Stimulated activated CD4-positive, alpha-beta T cell treated with anti-CD3 and anti-CD28 coated beads, Interleukin-1b, Interleukin-23, amount 100 ng/mL, for 48 hours (primary cell): ENCODE data around the gene AIPL1.

Source experiments
- DNase-seq: peaks from one replicate; pipeline ENCODE4 v3.0.0-alpha.2; 2020

Gene AIPL1

GRCh38 chr17:6448473-6448872 is 13.6 kb upstream of the AIPL1 start:
- DNase-seq = no peak

DNA sequence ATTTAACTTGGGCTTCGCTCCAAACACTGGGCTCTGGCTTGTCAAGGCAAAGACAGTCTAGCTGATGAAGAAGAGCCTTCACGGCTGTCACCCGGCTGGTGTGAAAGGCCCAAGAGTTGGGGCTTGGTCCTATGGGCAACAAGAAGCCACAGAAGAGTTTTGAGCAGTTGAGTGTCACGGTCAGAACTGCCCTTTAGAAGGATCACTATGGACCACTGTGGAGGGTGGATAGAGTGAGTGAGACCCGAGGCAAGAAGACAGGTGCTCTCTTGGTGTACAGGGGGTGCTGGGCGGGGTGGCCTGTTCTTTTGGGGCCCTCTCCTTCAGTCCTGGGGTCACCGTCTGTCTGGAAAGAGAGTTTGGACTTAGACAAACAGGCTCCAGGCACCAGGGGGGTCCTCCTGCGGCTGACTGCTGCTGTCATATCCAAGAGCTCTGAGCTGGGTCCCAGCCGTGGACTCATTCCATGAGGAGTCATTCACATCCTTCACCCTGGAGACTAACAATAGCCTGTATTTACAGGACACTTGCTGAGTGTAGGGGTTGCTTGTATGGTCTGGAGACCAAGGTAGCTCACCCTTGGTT is 11.7 kb upstream of the AIPL1 start:
- no peak for DNase-seq

- no peak for DNase-seq
Observed at GRCh38 chr17:6444571-6445335, 9.8 kb upstream of the AIPL1 start.

DNA sequence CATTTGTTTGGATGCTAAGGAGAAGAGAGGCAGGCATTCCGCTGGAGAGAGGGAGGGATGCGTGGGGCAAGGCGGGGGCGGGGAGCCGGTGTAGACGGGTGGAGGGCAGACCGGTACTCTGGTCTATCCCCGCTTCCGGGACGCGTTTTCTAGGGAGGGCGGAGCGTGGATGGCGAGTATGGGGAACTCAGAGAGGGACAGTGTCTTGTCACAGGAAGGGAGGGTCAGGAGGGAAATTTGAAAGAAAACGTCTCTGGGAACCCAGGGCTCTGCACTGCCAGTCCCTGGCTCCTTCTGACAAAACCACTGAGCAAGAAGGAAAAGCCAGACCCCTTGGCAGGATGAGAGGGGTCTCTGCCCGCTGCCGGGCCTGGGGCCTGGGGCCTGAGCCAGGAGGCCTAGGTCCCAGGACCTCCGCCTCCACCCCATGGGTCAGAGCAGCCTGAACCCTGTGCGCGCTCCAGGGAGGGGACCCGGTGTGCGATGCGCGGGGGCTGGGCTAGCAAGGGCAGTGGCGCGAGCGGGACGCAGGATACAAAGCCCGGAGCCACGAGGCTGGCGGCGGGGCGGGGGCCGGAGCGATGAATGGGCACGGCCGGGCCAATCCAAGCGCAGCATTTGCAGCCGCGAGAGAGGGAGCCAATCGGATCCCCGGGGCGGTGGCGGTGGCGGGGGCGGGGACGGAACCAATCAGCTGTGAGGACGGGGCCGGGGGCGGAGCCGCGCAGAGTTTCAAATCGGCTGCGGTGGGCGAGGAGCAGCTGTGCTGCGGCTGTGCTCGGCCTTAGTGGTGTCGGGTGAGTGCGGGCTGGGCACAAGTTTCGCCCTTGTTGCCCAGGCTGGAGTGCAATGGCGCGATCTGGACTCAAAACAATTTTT is 9.0 kb upstream of the AIPL1 start, which contains the start of gene PIMREG:
PIMREG (plus strand) TSS at position 764 of the 879 bp plus-strand sequence. CDS start 656 bp downstream, outside the sequence.
- DNase-seq = peak; percentile 95

DNA sequence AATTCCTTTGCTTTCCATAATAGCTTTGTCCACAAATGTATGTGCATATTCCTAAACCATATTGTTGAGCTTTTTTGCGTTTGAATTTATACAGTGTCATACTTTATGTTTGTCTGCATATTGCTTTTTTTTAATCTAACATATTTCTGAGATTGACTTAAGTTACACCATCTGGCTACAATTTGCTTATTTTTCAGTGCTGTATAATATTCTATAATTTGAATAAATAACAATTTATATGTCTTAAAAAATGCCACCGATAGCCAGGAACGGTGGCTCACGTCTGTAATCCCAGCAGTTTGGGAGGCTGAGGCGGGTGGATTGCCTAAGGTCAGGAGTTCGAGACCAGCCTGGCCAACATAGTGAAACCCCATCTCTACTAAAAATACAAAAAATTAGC is 7.9 kb upstream of the AIPL1 start:
- DNase-seq = no peak

GRCh38 chr17:6439951-6440350 is 5.0 kb upstream of the AIPL1 start:
- DNase-seq = no peak

GRCh38 chr17:6437956-6438355 is 3.0 kb upstream of the AIPL1 start:
- DNase-seq = no peak

DNA sequence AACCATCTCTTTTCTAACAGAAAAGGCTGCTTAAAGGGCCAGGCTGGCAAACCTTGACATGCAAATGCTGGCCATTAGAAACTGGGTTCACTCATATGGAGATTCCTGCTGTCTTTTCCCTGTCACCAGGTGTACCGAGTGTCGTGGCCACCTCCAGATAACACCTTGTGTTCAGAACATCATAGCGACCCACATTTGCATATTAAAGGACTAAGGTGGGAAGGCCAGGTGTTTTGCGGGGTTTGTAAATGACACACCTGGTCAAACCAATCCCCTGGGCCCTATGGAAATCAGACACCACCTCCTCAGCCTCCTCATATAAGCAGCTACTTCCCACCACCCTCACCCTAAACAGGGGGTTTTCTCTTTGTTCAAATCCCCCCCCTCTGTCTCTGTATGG is 2.5 kb upstream of the AIPL1 start:
- no peak for DNase-seq

DNA sequence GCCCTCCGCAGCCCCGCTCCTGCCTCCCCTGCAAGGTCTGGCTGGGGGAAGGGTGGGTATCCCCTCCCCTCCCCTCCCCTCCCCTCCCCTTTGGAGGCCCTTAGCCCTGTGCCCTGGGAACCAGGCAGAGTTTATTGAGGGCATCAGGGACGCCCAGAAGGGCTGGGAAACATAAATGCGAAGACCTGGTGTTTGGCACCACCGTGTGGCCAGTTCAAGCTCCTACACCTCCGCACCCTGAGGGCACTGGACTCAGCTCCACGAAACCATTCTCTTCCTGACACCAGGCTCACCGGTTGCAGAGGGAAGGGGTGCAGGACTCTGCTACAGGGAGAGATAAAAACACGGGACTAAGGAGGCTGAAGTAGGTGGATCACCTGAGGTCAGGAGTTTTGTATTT is 1.0 kb upstream of the AIPL1 start:
- peak; percentile 59 for DNase-seq

DNA sequence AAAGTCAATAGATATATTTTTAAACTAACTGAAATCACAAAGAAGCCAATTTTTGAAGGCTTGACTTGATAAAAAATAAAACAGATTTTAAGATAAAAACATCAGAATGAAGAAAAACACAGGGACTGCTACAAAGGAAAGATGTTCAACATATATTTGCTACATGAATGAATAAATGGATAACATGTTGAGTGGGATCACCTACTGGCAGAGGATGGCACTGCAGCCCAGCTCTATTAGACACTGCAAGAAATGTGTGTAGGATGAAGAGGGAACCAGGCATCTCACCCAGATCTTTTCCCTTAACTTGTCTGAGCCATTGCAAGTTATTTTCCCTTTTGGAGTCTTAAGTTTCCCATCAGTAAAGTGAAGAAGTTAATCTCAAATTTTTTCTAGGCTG is 4.2 kb downstream of the AIPL1 start:
- peak; percentile 14 for DNase-seq

DNA sequence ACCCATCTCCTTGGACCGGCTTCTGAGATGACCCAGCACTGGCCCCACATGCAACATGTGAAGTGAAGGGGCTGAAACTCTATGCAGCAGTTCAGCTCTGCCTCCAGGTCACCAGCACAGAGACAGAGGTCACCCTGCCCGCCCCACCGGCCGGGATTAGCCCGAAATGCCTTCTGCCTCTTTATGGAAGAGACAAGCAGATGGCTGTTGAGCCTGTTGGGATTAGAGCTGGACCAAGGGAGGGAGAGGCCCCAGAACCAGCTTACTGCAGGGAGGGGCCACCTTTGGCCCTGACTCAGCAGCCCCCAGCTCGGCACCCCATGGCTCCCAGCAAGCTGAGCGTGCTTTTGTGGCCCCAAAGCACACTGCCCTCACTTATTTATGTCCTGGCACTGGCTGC is 5.7 kb downstream of the AIPL1 start:
- DNase-seq = no peak

GRCh38 chr17:6428207-6428965 is 6.5 kb downstream of the AIPL1 start:
- no peak for DNase-seq

DNA sequence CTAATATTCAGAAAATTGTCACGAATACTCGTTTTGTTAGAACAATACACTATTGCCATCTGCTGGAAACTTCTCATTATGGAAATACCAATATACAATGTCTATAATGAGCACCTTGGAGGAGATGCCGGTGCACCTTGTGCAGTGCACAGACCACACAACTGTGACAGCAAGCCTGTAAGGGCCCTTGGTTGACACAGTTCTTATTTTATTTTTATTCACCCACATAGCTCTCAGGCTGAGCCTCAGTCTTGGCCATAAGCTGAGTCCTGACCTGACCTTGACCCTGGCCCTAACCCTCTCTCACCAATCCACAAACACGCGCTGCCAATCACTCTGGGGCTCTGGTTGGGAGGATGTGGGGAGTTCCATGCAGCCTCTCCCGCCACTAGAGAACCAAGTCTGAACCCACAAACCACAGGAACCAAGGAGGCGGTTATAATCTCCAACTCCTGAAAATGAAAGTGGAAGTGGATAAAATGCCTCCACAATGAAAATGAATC is 7.6 kb downstream of the AIPL1 start:
- peak; percentile 31 for DNase-seq

DNA sequence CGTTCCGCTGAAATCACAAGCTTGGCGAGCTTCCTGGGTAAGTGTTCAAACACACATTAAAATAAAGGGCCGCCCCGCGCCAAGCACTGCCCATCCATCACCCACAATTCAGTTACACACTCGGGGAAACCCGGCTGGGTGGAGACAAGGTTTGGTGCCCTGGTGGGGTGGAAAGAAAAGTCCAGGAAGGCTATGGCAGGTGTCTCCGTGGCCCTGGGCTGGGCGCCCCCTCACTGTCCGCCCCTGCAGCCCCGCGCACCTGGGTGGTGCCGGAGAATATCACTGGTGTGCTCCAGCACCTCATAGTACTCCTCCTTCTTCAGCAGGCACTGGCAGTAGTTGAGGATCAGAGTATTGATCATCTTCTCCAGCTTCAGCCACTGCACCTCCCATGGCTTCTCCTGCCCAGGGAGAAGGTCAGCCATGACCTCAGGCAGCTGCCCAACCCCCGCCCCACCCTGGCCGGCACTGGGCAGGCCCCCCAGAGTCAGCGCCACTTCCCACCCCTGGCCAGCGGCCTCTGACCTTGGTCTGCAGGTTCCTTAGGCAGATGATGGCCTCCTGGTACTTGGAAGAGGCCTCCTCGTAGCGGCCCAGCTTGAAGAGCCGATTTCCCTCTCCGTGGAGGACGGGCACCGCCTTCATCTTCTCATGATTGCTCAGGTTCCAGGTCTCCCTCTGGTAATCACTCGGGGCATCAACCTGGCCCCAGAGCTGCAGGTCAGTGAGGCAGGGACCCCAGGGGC is 8.4 kb downstream of the AIPL1 start:
- DNase-seq = no peak

- no peak for DNase-seq
Observed at GRCh38 chr17:6425407-6425806, 9.5 kb downstream of the AIPL1 start.

DNA sequence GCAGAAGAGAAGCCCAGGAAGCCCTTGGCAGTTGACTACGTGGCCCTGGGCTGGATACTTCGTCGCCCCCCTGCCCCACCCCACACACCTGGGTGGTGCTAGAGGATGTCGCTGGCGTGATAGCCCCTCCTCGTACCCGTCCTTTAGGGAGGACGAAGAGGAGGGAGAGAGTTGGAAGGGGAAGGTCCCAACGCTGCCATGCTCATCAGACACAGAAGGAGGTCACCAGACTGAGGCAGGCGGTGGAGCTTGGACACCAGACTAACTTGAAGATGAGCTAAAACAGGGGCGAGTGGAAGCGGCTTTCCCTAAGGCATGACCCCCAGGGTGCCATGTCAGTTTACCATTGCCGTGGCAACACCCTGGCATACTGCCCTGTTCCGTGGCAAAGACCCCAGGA is 11.0 kb downstream of the AIPL1 start:
- no peak for DNase-seq

- no peak for DNase-seq
Observed at GRCh38 chr17:6422654-6423241, 12.2 kb downstream of the AIPL1 start.

DNA sequence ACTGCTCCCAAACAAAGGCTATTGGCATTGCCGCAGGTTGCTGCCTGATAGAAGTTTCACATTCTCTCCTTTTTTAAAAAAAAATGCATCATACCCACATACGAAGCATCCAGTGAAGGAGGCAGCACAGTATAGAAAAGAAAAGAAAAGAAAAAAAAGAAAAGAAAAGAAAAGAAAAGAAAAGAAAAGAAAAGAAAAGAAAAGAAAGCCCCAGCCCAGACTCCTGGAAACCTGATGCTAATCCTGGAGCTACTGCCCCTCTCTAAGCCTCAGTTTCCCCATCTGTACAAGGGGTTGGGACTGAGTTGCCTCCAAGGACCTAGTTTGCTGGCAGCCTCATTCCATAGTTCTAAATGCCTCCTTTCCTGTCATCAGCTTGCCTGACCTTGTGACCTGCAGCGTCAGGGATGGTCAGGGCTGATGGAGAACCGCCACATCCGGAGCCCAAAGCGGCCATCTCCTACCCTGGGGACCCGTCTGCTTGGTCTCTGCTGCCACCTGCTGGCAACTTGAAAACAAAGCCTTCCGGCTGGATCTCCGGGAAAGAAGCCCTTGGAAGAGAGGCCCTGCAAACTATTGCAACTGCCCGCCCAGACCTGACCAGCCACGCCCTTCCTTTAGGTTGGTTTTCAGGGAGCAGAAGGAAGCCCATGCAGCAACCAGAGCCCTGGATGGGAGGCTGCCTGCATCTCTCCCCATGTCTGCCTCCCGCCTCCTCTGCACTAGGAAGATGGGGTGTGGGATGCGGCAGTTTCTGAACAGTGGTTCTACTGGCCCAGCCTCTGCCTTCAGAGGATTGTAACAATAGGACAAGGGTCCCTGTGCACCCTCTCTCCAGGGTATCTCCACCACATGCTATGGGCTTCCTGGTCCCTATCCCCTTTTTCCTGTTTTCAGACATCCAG is 13.0 kb downstream of the AIPL1 start:
- peak; percentile 67 for DNase-seq

GRCh38 chr17:6420173-6420641 is 14.7 kb downstream of the AIPL1 start:
- DNase-seq = peak; percentile 19

DNA sequence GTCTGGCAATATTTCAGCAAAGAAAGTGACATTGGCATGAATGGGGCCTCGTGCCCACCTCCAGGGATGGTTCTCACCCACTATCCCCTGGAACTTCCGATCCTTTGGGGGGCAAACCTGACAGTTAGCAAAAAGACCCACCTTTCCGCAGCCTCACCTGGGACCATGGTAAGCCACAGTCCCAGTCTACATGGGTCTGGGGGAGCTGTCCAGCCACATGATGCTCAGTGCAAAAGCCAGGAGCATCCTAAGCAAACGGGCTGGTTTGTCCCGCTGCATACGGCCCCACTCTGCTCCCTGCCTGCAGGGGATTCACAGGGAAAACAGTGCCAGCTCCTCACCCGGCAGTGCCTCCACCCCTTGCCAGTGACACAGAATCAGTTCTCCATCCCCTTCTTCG is 19.3 kb downstream of the AIPL1 start:
- no peak for DNase-seq
